Glutamatergic neuron (in vitro differentiated cells): ENCODE measurements around the gene C5orf58. TPM values are rescaled to one million over a fixed set of nuclear protein-coding genes. Genes with fewer than 3 reads are reported as not detected.

ENCODE experiments used
- DNase-seq: peaks from one replicate; pipeline ENCODE4 v3.0.0; 2022
- H3K27ac Mint-ChIP-seq: one replicate; pipeline ENCODE4 v1.8.0; 2020; ENCODE audit warnings: mild to moderate bottlenecking, mixed read lengths, inconsistent platforms; ENCODE audit not compliant: unreplicated experiment
- H3K27me3 Mint-ChIP-seq: one replicate; pipeline ENCODE4 v1.8.0; 2020; ENCODE audit warnings: mild to moderate bottlenecking, moderate library complexity, mixed read lengths, inconsistent platforms; ENCODE audit not compliant: unreplicated experiment
- H3K36me3 Mint-ChIP-seq: one replicate; pipeline ENCODE4 v1.8.0; 2020; ENCODE audit warnings: mild to moderate bottlenecking, mixed read lengths, inconsistent platforms; ENCODE audit not compliant: unreplicated experiment
- H3K4me1 Mint-ChIP-seq: one replicate; pipeline ENCODE4 v1.8.0; 2020; ENCODE audit warnings: mild to moderate bottlenecking, low read depth, mixed read lengths, inconsistent platforms; ENCODE audit not compliant: unreplicated experiment
- H3K4me3 Mint-ChIP-seq: one replicate; pipeline ENCODE4 v1.8.0; 2020; ENCODE audit warnings: mild to moderate bottlenecking, mixed read lengths, inconsistent platforms; ENCODE audit not compliant: unreplicated experiment
- H3K9me3 Mint-ChIP-seq: one replicate; pipeline ENCODE4 v1.8.0; 2020; ENCODE audit warnings: mild to moderate bottlenecking, moderate library complexity, mixed read lengths, inconsistent platforms; ENCODE audit not compliant: unreplicated experiment
- CTCF ChIP-seq: fragments of 200-600 bp; sonication (generic); IDR thresholded peaks from one replicate; pipeline ENCODE4 v1.5.0; 2021; ENCODE audit not compliant: partially characterized antibody, unreplicated experiment
- total RNA-seq: library from RNA; stranded (reverse); fragmentation: NEBNext Ultra II Directional; extraction: Animal tissue kit (Norgen Biotek cat#: 25700); gene quantifications from one replicate; pipeline ENCODE4 v1.2.1, GENCODE V29; 2021; ENCODE audit not compliant: unreplicated experiment

C5orf58 gene
- total RNA-seq, 1 donor from 2014 or later, result not detected

- H3K4me3 Mint-ChIP-seq, result no peak overlapping the region
- H3K27me3 Mint-ChIP-seq, result peaks cover 2% of the 10 kb centered on the region
- no peak for DNase-seq
- H3K9me3 Mint-ChIP-seq, result peaks cover 4% of the 10 kb centered on the region
- H3K27ac Mint-ChIP-seq, result no peak overlapping the region
- TF ChIP-seq CTCF, result no peak
- peaks cover 9% of the 10 kb centered on the region for H3K4me1 Mint-ChIP-seq
- H3K36me3 Mint-ChIP-seq, result no peaks in the 10 kb centered on the region
Observed at GRCh38 chr5:170270293-170271069, 37.7 kb downstream of the C5orf58 start.

- Mint-ChIP-seq H3K36me3 (no peaks in the 10 kb centered on the region), H3K4me3 (no peak overlapping the region), H3K9me3 (peaks cover 4% of the 10 kb centered on the region), H3K4me1 (no peaks in the 10 kb centered on the region), H3K27me3 (peaks cover 5% of the 10 kb centered on the region), H3K27ac (no peak overlapping the region)
- no peak for DNase-seq
- no peak for TF ChIP-seq CTCF
Observed at GRCh38 chr5:170273968-170274710, 41.4 kb downstream of the C5orf58 start.

- Mint-ChIP-seq H3K9me3 (peaks cover 4% of the 10 kb centered on the region), H3K27ac (no peak overlapping the region), H3K4me1 (no peaks in the 10 kb centered on the region), H3K4me3 (no peak overlapping the region), H3K36me3 (no peaks in the 10 kb centered on the region), H3K27me3 (peaks cover 3% of the 10 kb centered on the region)
- TF ChIP-seq CTCF, result no peak
- DNase-seq, result no peak
Observed at GRCh38 chr5:170275376-170275994, 42.7 kb downstream of the C5orf58 start.

DNA sequence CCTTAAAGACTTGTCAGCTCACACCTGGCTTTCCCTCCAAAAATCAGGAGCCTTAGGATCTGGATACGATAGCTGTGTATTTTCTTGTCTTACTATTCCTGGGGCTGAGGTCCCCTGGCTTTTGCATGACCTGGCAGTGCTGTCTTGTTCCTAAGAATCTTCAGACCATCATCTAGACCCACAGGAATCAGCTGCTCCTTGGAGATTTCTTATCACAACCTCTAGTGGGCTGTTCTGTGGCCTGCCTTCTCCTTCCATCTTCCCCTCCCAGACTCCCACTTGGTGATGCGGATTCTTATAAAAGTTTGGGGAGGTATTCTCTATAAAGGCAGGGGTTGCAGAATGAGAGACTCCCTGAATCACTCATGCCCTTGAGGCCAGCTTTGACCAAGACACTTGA is 43.4 kb downstream of the C5orf58 start:
- H3K36me3 Mint-ChIP-seq, result no peaks in the 10 kb centered on the region
- peaks cover 4% of the 10 kb centered on the region for H3K9me3 Mint-ChIP-seq
- H3K27ac Mint-ChIP-seq, result no peak overlapping the region
- H3K4me3 Mint-ChIP-seq, result no peak overlapping the region
- H3K27me3 Mint-ChIP-seq, result peaks cover 3% of the 10 kb centered on the region
- no peak for TF ChIP-seq CTCF
- DNase-seq, result no peak
- H3K4me1 Mint-ChIP-seq, result no peaks in the 10 kb centered on the region

- H3K36me3 Mint-ChIP-seq, result no peaks in the 10 kb centered on the region
- no peak overlapping the region for H3K27ac Mint-ChIP-seq
- no peak for TF ChIP-seq CTCF
- DNase-seq, result no peak
- no peak overlapping the region for H3K4me3 Mint-ChIP-seq
- H3K9me3 Mint-ChIP-seq, result no peaks in the 10 kb centered on the region
- no peaks in the 10 kb centered on the region for H3K4me1 Mint-ChIP-seq
- H3K27me3 Mint-ChIP-seq, result peaks cover 3% of the 10 kb centered on the region
Observed at GRCh38 chr5:170277867-170278281, 45.1 kb downstream of the C5orf58 start.
